PC-3 (cell line): ENCODE measurements around the gene C14orf119. TPM values are rescaled to one million over a fixed set of nuclear protein-coding genes. Genes with fewer than 3 reads are reported as not detected.
A peak's percentile ranks its signal among the peaks of the same experiment; 100 is the strongest.

Experiments
- ATAC-seq: fragments of 200-7000 bp; cut with Tn5 transposase; 2 replicates; pipeline ENCODE4 v1.9.1; 2020; ENCODE audit warnings: mild to moderate bottlenecking, moderate library complexity
- BruUV-seq: library from RNA; stranded (reverse); fragments of 400-500 nt; replicated peaks from 2 replicates; lab custom pipeline; 2021; lab: Mats Ljungman, UMichigan
- CTCF ChIA-PET: fragments of 300-600 bp; sonication (Branson Sonifier 250); formaldehyde crosslinking; loops from one replicate; lab custom pipeline; 2022; ENCODE audit warnings: antibody characterized with exemption; lab: Charles Lee
- POLR2A ChIA-PET: fragments of 300-600 bp; sonication (Branson Sonifier 250); formaldehyde crosslinking; loops from one replicate; lab custom pipeline; 2022; ENCODE audit warnings: antibody characterized with exemption; ENCODE audit not compliant: unreplicated experiment; lab: Charles Lee
- DNase-seq: peaks from one replicate; pipeline ENCODE4 v3.0.0-alpha.2; 2015
- H2AFZ ChIP-seq: fragments of 300-600 bp; sonication (generic); 2 replicates; pipeline ENCODE4 v1.6.0; 2016; ENCODE audit warnings: antibody characterized with exemption, low read length
- H3F3A ChIP-seq: fragments of 300-600 bp; sonication (generic); one replicate; pipeline ENCODE4 v1.6.0; 2017; ENCODE audit warnings: antibody characterized with exemption, low read length, control low read depth, mild to moderate bottlenecking; ENCODE audit not compliant: unreplicated experiment
- H3K27ac ChIP-seq: fragments of 300-600 bp; sonication (generic); 2 replicates; pipeline ENCODE4 v1.5.1; 2016; ENCODE audit warnings: mild to moderate bottlenecking, low read length
- H3K27me3 ChIP-seq: fragments of 300-600 bp; sonication (generic); 2 replicates; pipeline ENCODE4 v1.6.1; 2016; ENCODE audit warnings: low read length, mixed read lengths
- H3K36me3 ChIP-seq: fragments of 300-600 bp; sonication (generic); 2 replicates; pipeline ENCODE4 v1.6.1; 2016; ENCODE audit warnings: low read depth, mixed run types, low read length, mixed read lengths
- H3K4me1 ChIP-seq: fragments of 300-600 bp; sonication (generic); 2 replicates; pipeline ENCODE4 v1.5.1; 2016; ENCODE audit warnings: low read length; ENCODE audit not compliant: insufficient read depth
- H3K4me2 ChIP-seq: fragments of 300-600 bp; sonication (generic); 2 replicates; pipeline ENCODE4 v1.6.0; 2016; ENCODE audit warnings: low read length
- H3K4me3 ChIP-seq: fragments of 300-600 bp; sonication (generic); 2 replicates; pipeline ENCODE4 v1.5.1; 2016; ENCODE audit warnings: mild to moderate bottlenecking, low read length, mixed read lengths
- H3K79me2 ChIP-seq: fragments of 300-600 bp; sonication (generic); 2 replicates; pipeline ENCODE4 v1.6.1; 2017; ENCODE audit warnings: low read length, mixed read lengths
- H3K9ac ChIP-seq: fragments of 300-600 bp; sonication (generic); 2 replicates; pipeline ENCODE4 v1.6.0; 2016; ENCODE audit warnings: mild to moderate bottlenecking, low read length
- H3K9me2 ChIP-seq: fragments of 300-600 bp; sonication (generic); replicated peaks from 2 replicates; pipeline ENCODE4 v1.6.1; 2016; ENCODE audit warnings: mixed run types, low read length, mixed read lengths
- H3K9me3 ChIP-seq: fragments of 300-600 bp; sonication (generic); 2 replicates; pipeline ENCODE4 v1.6.1; 2016; ENCODE audit warnings: low read length, mixed read lengths
- H4K20me1 ChIP-seq: fragments of 300-600 bp; sonication (generic); 2 replicates; pipeline ENCODE4 v1.6.1; 2016; ENCODE audit warnings: low read length, mixed read lengths
- EZH2 ChIP-seq: fragments of 300-600 bp; sonication (generic); IDR thresholded peaks from one replicate; pipeline ENCODE4 v1.6.1; 2017; ENCODE audit warnings: antibody characterized with exemption, mild to moderate bottlenecking, low read length; ENCODE audit not compliant: unreplicated experiment
- EZH2phosphoT487 ChIP-seq: fragments of 300-600 bp; sonication (generic); IDR thresholded peaks from 2 replicates; pipeline ENCODE4 v1.6.1; 2018; ENCODE audit warnings: mild to moderate bottlenecking, antibody characterized with exemption, low read length, borderline replicate concordance
- intact Hi-C: fragments of 100-400 bp; cut with micrococcal nuclease; formaldehyde crosslinking; loops from 2 replicates; pipeline ENCODE4 v1.9.0; 2023
- total RNA-seq: library from RNA; depleted of rRNA; stranded (reverse); fragments of >200 nt; gene quantifications from 2 replicates; pipeline ENCODE4 v1.2.3, GENCODE V29; 2014
- TF ChIP-seq, protein P1 (sequence below): fragments of 300-600 bp; sonication (generic); conservative IDR thresholded peaks from 2 replicates; pipeline ENCODE4 v1.5.1; 2017; ENCODE audit warnings: antibody characterized with exemption, low read depth, mild to moderate bottlenecking, low read length

Gene C14orf119
- total RNA-seq, 1 experiment from 2014 or later = 49.6 TPM

DNA sequence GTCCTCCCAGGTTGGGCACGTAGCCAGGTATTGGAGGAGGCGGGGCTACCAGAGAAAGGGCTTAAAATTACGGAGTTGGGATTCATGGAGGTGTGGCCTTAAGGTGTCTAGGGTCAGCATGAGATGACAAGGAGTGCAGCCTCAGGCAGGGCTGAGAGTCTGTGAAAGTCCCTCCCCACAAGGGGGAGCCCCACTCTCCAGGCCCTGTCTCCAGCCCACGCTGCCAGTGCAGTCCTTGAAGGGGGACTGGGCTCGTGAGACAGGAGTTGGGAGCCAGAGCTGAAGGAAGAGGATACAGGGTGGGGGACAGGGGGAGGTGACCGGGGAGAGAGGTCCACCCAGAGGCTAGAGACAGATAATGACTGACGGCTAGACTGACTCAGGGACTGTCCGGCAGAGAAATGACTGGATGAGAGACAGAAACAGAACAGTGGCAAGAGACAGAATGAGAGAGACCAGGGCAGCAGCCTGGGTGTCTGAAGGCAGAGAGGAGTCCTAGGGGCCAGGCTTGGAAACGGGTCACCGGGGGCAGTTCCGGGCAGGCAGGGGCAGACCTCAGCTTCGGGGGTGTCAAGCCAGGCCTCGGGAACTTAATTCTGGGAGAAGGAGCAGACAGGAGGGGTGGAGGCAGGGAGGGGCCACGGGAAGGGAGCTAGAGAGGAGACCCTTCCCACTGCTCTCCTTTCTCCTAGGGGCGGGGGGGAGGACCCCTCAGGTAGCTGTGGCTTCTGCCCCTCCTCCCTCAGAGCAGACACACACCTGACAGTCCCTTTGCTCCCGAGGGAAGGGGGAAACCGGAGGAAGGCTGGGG is 39.0 kb upstream of the C14orf119 start:
- ATAC-seq = peak; percentile 67
- no peaks in the 10 kb centered on the region for H4K20me1 ChIP-seq
- ChIA-PET POLR2A (no interaction called here), CTCF (interaction anchor here (0.5 to 0.6 kb wide), 4 partner anchors 62 to 139 kb away, joined by 3 to 5 read pairs (median 4); no protein-coding TSS in a partner anchor)
- H3K79me2 ChIP-seq = no peaks in the 10 kb centered on the region; the same call in 1 of the 2 replicates
- H3F3A ChIP-seq = peaks cover 8% of the 10 kb centered on the region
- no peak overlapping the region for H3K27ac ChIP-seq
- no peaks in the 10 kb centered on the region for H3K9me3 ChIP-seq
- no TSS peak for BruUV-seq
- DNase-seq = peak; percentile 80
- no peaks in the 10 kb centered on the region for H3K9me2 ChIP-seq
- H3K4me1 ChIP-seq = peaks cover 8% of the 10 kb centered on the region
- H3K27me3 ChIP-seq = no peaks in the 10 kb centered on the region
- H2AFZ ChIP-seq = peak overlapping the region; percentile 71
- intact Hi-C loops = loop anchor here (1.0 kb wide), 1 partner anchor 53 kb away; no protein-coding TSS in a partner anchor
- H3K9ac ChIP-seq = no peak overlapping the region
- H3K4me3 ChIP-seq = peak overlapping the region; percentile 85
- peak overlapping the region; percentile 100 for H3K4me2 ChIP-seq
- H3K36me3 ChIP-seq = peaks cover 15% of the 10 kb centered on the region
- TF ChIP-seq EZH2 = no peak
- TF ChIP-seq, protein P1, sequence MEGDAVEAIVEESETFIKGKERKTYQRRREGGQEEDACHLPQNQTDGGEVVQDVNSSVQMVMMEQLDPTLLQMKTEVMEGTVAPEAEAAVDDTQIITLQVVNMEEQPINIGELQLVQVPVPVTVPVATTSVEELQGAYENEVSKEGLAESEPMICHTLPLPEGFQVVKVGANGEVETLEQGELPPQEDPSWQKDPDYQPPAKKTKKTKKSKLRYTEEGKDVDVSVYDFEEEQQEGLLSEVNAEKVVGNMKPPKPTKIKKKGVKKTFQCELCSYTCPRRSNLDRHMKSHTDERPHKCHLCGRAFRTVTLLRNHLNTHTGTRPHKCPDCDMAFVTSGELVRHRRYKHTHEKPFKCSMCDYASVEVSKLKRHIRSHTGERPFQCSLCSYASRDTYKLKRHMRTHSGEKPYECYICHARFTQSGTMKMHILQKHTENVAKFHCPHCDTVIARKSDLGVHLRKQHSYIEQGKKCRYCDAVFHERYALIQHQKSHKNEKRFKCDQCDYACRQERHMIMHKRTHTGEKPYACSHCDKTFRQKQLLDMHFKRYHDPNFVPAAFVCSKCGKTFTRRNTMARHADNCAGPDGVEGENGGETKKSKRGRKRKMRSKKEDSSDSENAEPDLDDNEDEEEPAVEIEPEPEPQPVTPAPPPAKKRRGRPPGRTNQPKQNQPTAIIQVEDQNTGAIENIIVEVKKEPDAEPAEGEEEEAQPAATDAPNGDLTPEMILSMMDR = peak; percentile 90

DNA sequence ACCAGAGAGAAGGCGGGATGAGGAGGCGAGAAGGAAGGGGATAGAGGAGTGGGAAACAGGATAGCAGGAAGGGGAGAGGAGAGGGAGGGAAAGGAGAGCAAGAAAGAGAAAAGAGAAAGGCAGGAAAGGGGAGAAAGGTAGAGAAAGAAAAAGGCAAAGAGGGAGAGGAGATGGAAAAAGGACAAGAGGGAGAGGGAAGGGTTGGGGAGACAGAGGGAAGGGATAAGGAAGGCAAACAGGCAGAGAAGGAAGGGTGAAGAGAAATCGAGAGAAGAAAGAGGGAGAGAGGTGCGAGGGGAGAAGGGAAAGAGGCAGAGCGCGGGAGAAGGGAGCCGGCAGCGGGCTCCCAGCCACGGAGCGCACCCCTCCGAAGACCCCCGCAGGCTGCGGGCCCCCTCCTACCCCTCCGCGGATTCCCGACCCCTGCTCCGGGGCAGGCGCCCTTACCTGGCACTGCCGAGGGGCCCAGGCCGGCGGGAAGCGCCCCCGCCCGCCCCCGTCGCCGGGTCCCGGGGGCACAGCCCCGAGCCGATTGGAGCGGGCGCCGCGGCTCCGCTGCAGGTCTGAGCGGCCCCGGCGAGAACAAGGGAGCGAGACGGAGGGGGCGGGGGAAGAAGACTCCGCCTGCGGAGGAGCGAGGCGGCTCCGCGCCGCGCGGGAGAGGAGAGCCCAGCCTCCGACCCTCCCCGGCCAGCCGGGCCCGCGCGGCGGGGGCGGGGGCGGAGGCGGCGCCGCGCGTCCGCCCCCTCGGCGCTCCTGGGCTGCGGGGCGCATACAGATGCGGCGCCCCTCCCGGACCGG is 38.1 kb upstream of the C14orf119 start, which contains the start of gene CDH24:
Gene CDH24, minus strand, starts transcription at position 565 of the 801 bp plus-strand sequence. CDS start 1,787 bp downstream, outside the sequence.
- intact Hi-C loops = loop anchor here (1.0 kb wide), 1 partner anchor 52 kb away; no protein-coding TSS in a partner anchor
- Histone ChIP-seq H3K27me3 (no peaks in the 10 kb centered on the region), H3K36me3 (peaks cover 17% of the 10 kb centered on the region), H3K9ac (peak within 1 kb of the TSS; percentile 63), H3K79me2 (no peaks in the 10 kb centered on the region; the same call in 1 of the 2 replicates), H4K20me1 (no peaks in the 10 kb centered on the region), H3K27ac (no peak within 1 kb of the TSS), H3K9me2 (no peaks in the 10 kb centered on the region), H3K4me2 (peak within 1 kb of the TSS; percentile 100), H3K4me1 (peaks cover 13% of the 10 kb centered on the region), H2AFZ (peak within 1 kb of the TSS; percentile 78), H3K9me3 (no peaks in the 10 kb centered on the region), H3K4me3 (peak within 1 kb of the TSS; percentile 85), H3F3A (peaks cover 8% of the 10 kb centered on the region)
- peak; percentile 67 for ATAC-seq
- DNase-seq = peak; percentile 75
- TF ChIP-seq EZH2 (no peak), EZH2phosphoT487 (no peak)
- TF ChIP-seq, protein P1 = no peak
- CTCF ChIA-PET = interaction anchor here (0.5 to 2.0 kb wide), 9 partner anchors 12 to 140 kb away, joined by 3 to 26 read pairs (median 5); partner anchors contain the start of genes ACIN1 and C14orf119
- no TSS peak for BruUV-seq
- POLR2A ChIA-PET = interaction anchor here (0.6 kb wide), 2 partner anchors 38 to 140 kb away, joined by 4 read pairs; partner anchors contain the start of genes ACIN1 and C14orf119
